GM18870 (cell line): Measurements from ENCODE around the gene ZNF660.

ENCODE experiments used
- ATAC-seq: cut with Tn5 transposase; IDR thresholded peaks from one replicate; pipeline ENCODE4 v1.9.1; 2021; ENCODE audit warnings: moderate library complexity; ENCODE audit not compliant: unreplicated experiment

The ZNF660 gene

DNA sequence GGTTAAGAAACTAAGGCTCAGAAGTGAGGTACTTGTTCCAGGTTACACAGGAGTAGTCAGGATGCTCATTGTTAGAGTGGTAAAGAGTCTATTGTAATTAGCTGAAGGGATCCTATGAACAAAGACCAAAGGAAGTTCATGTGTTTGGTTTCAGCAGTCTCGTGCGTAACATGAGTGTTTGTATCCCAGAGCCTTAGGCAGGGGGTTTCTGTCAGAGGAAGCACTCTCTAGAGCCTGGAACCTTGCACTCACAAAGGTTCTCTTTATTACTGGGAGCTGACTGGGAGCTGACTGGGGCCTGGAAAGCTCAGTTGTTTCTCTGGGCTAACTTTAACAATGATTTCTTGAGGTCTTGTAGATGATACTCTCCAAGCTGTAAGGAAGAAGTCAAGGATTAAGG is 44.0 kb downstream of the ZNF660 start:
- ATAC-seq = no peak

GRCh38 chr3:44632193-44632592 is 47.4 kb downstream of the ZNF660 start:
- ATAC-seq = no peak

GRCh38 chr3:44642337-44642736 is 57.6 kb downstream of the ZNF660 start:
- ATAC-seq = no peak

- ATAC-seq = no peak
These were observed 58.3 kb downstream of the ZNF660 start for GRCh38 chr3:44643024-44643423.

DNA sequence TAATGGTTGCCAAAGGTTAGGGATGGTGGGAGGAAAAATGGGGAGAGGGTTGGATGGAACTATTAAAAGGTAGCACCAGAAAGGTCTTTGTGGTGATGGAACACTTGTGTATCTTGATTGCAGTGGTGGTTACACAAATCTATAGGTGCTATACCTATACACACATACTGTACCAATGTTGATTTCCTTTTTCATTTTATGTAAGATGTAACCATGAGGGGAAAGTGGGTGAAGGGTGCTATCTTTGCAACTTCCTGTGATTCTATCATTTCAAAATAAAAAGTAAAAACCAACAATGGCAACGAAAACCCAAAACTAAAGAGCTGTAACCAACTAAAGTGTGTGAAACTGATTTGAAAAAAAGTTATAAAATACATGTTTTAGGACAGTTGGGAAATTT is 63.0 kb downstream of the ZNF660 start:
- no peak for ATAC-seq

GRCh38 chr3:44648564-44649229 is 63.9 kb downstream of the ZNF660 start, which contains the start of gene ZNF35:
Gene ZNF35 (plus strand): TSS chr3:44648732. CDS start chr3:44651068, 2,336 bp downstream.
- ATAC-seq = peak; percentile 86
